GM12878 (cell line): ENCODE results near the gene ZNF559. TPM values are rescaled to one million over a fixed set of nuclear protein-coding genes. Genes with fewer than 3 reads are reported as not detected.

Source experiments
- ATAC-seq: fragments of 200-7000 bp; cut with Tn5 transposase; 3 replicates; pipeline ENCODE4 v1.9.1; 2020; ENCODE audit warnings: mild to moderate bottlenecking, moderate library complexity
- BruUV-seq: library from RNA; stranded (reverse); fragments of 400-500 nt; replicated peaks from 2 replicates; lab custom pipeline; 2021; lab: Mats Ljungman, UMichigan
- CTCF ChIA-PET: fragments of 300-600 bp; sonication (Branson Sonifier 250); formaldehyde crosslinking; extraction: SDS; loops from one replicate; lab custom pipeline; 2021; ENCODE audit warnings: inconsistent platforms; lab: Yijun Ruan, JAX
- POLR2A ChIA-PET: fragments of 350-600 bp; formaldehyde crosslinking; extraction: SDS; loops from one replicate; lab custom pipeline; 2021; ENCODE audit warnings: inconsistent platforms; lab: Charles Lee
- RAD21 ChIA-PET: fragments of 300-600 bp; sonication (Branson Sonifier 250); formaldehyde crosslinking; loops from one replicate; lab custom pipeline; 2023; ENCODE audit warnings: antibody characterized with exemption; ENCODE audit not compliant: unreplicated experiment; lab: Charles Lee
- SMC1A ChIA-PET: fragments of 300-600 bp; sonication (Branson Sonifier 250); formaldehyde crosslinking; loops from one replicate; lab custom pipeline; 2023; ENCODE audit not compliant: unreplicated experiment, uncharacterized antibody; lab: Charles Lee
- DNase-seq: peaks from one replicate; pipeline ENCODE4 v3.0.0-alpha.2; 2011; ENCODE audit warnings: low read depth, low spot score
- FAIRE-seq: peaks from 3 replicates; lab custom pipeline; 2011; peaks lifted over from hg19 to GRCh38; lab: Jason Lieb, UNC
- H2AFZ ChIP-seq: 2 replicates; pipeline ENCODE4 v1.6.0; 2011; ENCODE audit warnings: low read depth, low read length, control low read depth; ENCODE audit not compliant: control insufficient read depth
- H3K27ac ChIP-seq: 2 replicates; pipeline ENCODE4 v1.5.1; 2011; ENCODE audit warnings: control low read depth; ENCODE audit not compliant: control insufficient read depth, insufficient read depth
- H3K27me3 ChIP-seq, 2 experiments: replicated peaks in 1 of 2; 2 replicates each; pipeline versions ENCODE4 v1.6.0 to v1.6.1; 2011; ENCODE audit warnings: low read length in 1 of 2; ENCODE audit not compliant: control insufficient read depth in 2 of 2, insufficient read depth in 2 of 2
- H3K36me3 ChIP-seq, 2 experiments: 2 replicates each; pipeline ENCODE4 v1.5.1; 2011; ENCODE audit warnings: low read length in 1 of 2; ENCODE audit not compliant: control insufficient read depth in 2 of 2, insufficient read depth in 2 of 2
- H3K4me1 ChIP-seq: 2 replicates; pipeline ENCODE4 v1.6.1; 2011; ENCODE audit warnings: mild to moderate bottlenecking, low read length, moderate library complexity, mixed read lengths; ENCODE audit not compliant: control insufficient read depth, insufficient read depth
- H3K4me2 ChIP-seq: 2 replicates; pipeline ENCODE4 v1.6.0; 2011; ENCODE audit warnings: control low read depth; ENCODE audit not compliant: control insufficient read depth, insufficient read depth
- H3K4me3 ChIP-seq: fragments of 200-600 bp; sonication (generic); 2 replicates; pipeline ENCODE4 v1.5.1; 2016
- H3K79me2 ChIP-seq: 2 replicates; pipeline ENCODE4 v1.6.0; 2011; ENCODE audit warnings: low read length; ENCODE audit not compliant: control insufficient read depth, insufficient read depth
- H3K9ac ChIP-seq: 2 replicates; pipeline ENCODE4 v1.8.0; 2011; ENCODE audit warnings: low read length, control low read depth, mixed read lengths; ENCODE audit not compliant: control insufficient read depth, insufficient read depth
- H3K9me3 ChIP-seq: replicated peaks from 3 replicates; pipeline ENCODE4 v1.5.1; 2011; ENCODE audit warnings: mild to moderate bottlenecking, low read length; ENCODE audit not compliant: control insufficient read depth, insufficient read depth
- H4K20me1 ChIP-seq: 2 replicates; pipeline ENCODE4 v1.6.0; 2011; ENCODE audit not compliant: control insufficient read depth, insufficient read depth
- ATF7 ChIP-seq: fragments of 450-650 bp; IDR thresholded peaks from 2 replicates; pipeline ENCODE4 v1.6.1; 2016; ENCODE audit warnings: low read depth, mild to moderate bottlenecking
- BMI1 ChIP-seq: fragments of 450-650 bp; IDR thresholded peaks from 2 replicates; pipeline ENCODE4 v1.6.1; 2016; ENCODE audit warnings: mild to moderate bottlenecking, moderate library complexity, borderline replicate concordance
- CBFB ChIP-seq: IDR thresholded peaks from 2 replicates; pipeline ENCODE4 v1.6.1; 2016; ENCODE audit warnings: antibody characterized with exemption, low read depth
- CBX3 ChIP-seq: fragments of 200-600 bp; sonication (generic); IDR thresholded peaks from 2 replicates; pipeline ENCODE4 v1.6.1; 2016; ENCODE audit warnings: low read depth, borderline replicate concordance
- CHD4 ChIP-seq: fragments of 200-600 bp; sonication (generic); IDR thresholded peaks from 2 replicates; pipeline ENCODE4 v1.6.1; 2016; ENCODE audit warnings: mild to moderate bottlenecking
- CREM ChIP-seq: IDR thresholded peaks from 2 replicates; pipeline ENCODE4 v1.6.1; 2014; ENCODE audit warnings: antibody characterized with exemption, low read depth
- JUND ChIP-seq: IDR thresholded peaks from 2 replicates; pipeline ENCODE4 v1.6.1; 2012; ENCODE audit warnings: low read depth, mild to moderate bottlenecking, low read length, improper control_type of control experiment, moderate library complexity
- LARP7 ChIP-seq: fragments of 450-650 bp; IDR thresholded peaks from 2 replicates; pipeline ENCODE4 v1.6.1; 2017; ENCODE audit warnings: mild to moderate bottlenecking
- NFXL1 ChIP-seq: fragments of 450-650 bp; IDR thresholded peaks from 2 replicates; pipeline ENCODE4 v1.6.1; 2017; ENCODE audit warnings: antibody characterized with exemption, mild to moderate bottlenecking, borderline replicate concordance
- POLR2AphosphoS5 ChIP-seq: IDR thresholded peaks from 2 replicates; pipeline ENCODE4 v1.6.1; 2011; ENCODE audit warnings: mild to moderate bottlenecking, low read length, inconsistent platforms
- RBBP5 ChIP-seq: fragments of 200-600 bp; sonication (generic); conservative IDR thresholded peaks from 2 replicates; pipeline ENCODE4 v1.6.1; 2016
- SMARCA5 ChIP-seq: fragments of 450-650 bp; IDR thresholded peaks from 2 replicates; pipeline ENCODE4 v1.6.1; 2017; ENCODE audit warnings: mild to moderate bottlenecking
- TAF1 ChIP-seq: IDR thresholded peaks from 2 replicates; pipeline ENCODE4 v1.6.1; 2011; ENCODE audit warnings: mild to moderate bottlenecking, low read depth, low read length, borderline replicate concordance
- YY1 ChIP-seq: IDR thresholded peaks from 2 replicates; pipeline ENCODE4 v1.6.1; 2011; ENCODE audit warnings: low read depth, mild to moderate bottlenecking, low read length
- ZNF687 ChIP-seq: fragments of 450-650 bp; IDR thresholded peaks from 2 replicates; pipeline ENCODE4 v1.6.1; 2017; ENCODE audit warnings: mild to moderate bottlenecking, moderate library complexity
- WGBS: methylation state at CpG from one replicate; pipeline ENCODE4 v1.1.6; 2016; ENCODE audit warnings: low lambda C conversion rate; ENCODE audit not compliant: insufficient replicate concordance, insufficient coverage; ENCODE audit errors: missing lambda C conversion rate; 5-methylcytosine and 5-hydroxymethylcytosine counted together
- in situ Hi-C: fragments of 300-500 bp; cut with MboI; formaldehyde crosslinking; loops from 9 replicates; pipeline ENCODE4 v1.14.3; 2018; ENCODE audit warnings: mixed read lengths
- intact Hi-C: fragments of 100-400 bp; cut with micrococcal nuclease; formaldehyde crosslinking; loops from one replicate; pipeline ENCODE4 v1.14.2; 2022; ENCODE audit not compliant: unreplicated experiment
- polyA plus RNA-seq, 11 experiments: library from polyadenylated mRNA; depleted of rRNA in 4 of 11; unstranded in 6 of 11; stranded (reverse) in 5 of 11; fragments of >200 nt; fragmentation: Nextera tagmentation in 4 of 11; fragmentation: Illumina TruSeq in 1 of 11; extraction: Ambion mirVana in 4 of 11; extraction: Trizol in 1 of 11; gene quantifications; 1 replicate in 1 of 11; 2 replicates in 10 of 11; pipeline versions ENCODE4 v1.2.1 to v1.2.3, GENCODE V29; 2011 to 2016; ENCODE audit warnings: inconsistent platforms in 2 of 11, missing spikeins in 2 of 11, low read depth in 1 of 11
- total RNA-seq, 4 experiments: library from RNA; depleted of rRNA in 3 of 4; stranded (reverse); fragments of >200 nt in 3 of 4; fragmentation: Illumina TruSeq in 1 of 4; extraction: Trizol in 1 of 4; gene quantifications; 2 replicates each; pipeline versions ENCODE4 v1.2.1 to v1.2.3, GENCODE V29; 2013 to 2021
- TF ChIP-seq, protein P1 (sequence below): IDR thresholded peaks from 2 replicates; pipeline ENCODE4 v1.6.1; 2012; ENCODE audit warnings: low read depth, low read length, improper control_type of control experiment

ZNF559 gene
- total and polyA plus RNA-seq, 10 of the 15 experiments (the other 5 are each of a cell fraction or from before 2014, with no cell fraction given): 4.4 to 13.8 (median 9.8) TPM

- TF ChIP-seq ATF7: no peak
- no peak for TF ChIP-seq CBFB
- TF ChIP-seq LARP7: no peak
- TF ChIP-seq CHD4: no peak
- no peak for TF ChIP-seq CBX3
- no peak for TF ChIP-seq BMI1
- no peak for TF ChIP-seq SMARCA5
These were observed 15.7 kb upstream of the ZNF559 start (continued) for GRCh38 chr19:9308091-9308770.

GRCh38 chr19:9309139-9309973, 14.6 kb upstream of the ZNF559 start, which contains the start of gene ZNF699:
Gene ZNF699, minus strand, starts transcription at chr19:9309838. Its CDS starts 4,719 bp downstream, at chr19:9305119.
- ChIA-PET POLR2A (interaction anchor here (0.5 to 0.7 kb wide), 4 partner anchors 14 to 667 kb away, joined by 3 to 8 read pairs (median 4); no protein-coding TSS in a partner anchor), CTCF (interaction anchor here (0.8 to 1.2 kb wide), 4 partner anchors 104 to 489 kb away, joined by 3 to 5 read pairs (median 4); no protein-coding TSS in a partner anchor), RAD21 (no interaction called here), SMC1A (interaction anchor here (1.7 kb wide), 1 partner anchor 14 kb away, joined by 4 read pairs; the partner anchor contains the start of gene ZNF559)
- peak; percentile 86 for FAIRE-seq
- Histone ChIP-seq H3K4me1 (no peaks in the 10 kb centered on the region), H3K4me2 (peak within 1 kb of the TSS; percentile 92), H3K36me3 (no peaks in the 10 kb centered on the region), H3K9me3 (peaks cover 2% of the 10 kb centered on the region), H2AFZ (peak within 1 kb of the TSS; percentile 98), H3K27ac (peak within 1 kb of the TSS; percentile 88), H3K9ac (peak within 1 kb of the TSS; percentile 90), H3K4me3 (peak within 1 kb of the TSS; percentile 77), H3K79me2 (no peaks in the 10 kb centered on the region), H4K20me1 (no peaks in the 10 kb centered on the region), H3K27me3 (no peaks in the 10 kb centered on the region)
- TSS peak; percentile 89 for BruUV-seq
- WGBS: 2% methylated on average over 51 of the region's 63 CpGs
- intact Hi-C loops: loop anchor here (10.0 kb wide), 1 partner anchor 175 kb away; no protein-coding TSS in a partner anchor
- ATAC-seq: peak; percentile 96
- in situ Hi-C loops: no loop called here
- peak; percentile 91 for DNase-seq
- TF ChIP-seq ZNF687 (no peak), YY1 (peak; percentile 91), RBBP5 (0 out of 2 replicates have a peak, but pooled peaks have one; percentile 18), JUND (no peak), TAF1 (0 out of 2 replicates have a peak, but pooled peaks have one; percentile 21), CREM (0 out of 2 replicates have a peak, but pooled peaks have one; percentile 18), POLR2AphosphoS5 (peak; percentile 46; the same call in 1 of the 2 replicates), NFXL1 (no peak)
- TF ChIP-seq, protein P1, sequence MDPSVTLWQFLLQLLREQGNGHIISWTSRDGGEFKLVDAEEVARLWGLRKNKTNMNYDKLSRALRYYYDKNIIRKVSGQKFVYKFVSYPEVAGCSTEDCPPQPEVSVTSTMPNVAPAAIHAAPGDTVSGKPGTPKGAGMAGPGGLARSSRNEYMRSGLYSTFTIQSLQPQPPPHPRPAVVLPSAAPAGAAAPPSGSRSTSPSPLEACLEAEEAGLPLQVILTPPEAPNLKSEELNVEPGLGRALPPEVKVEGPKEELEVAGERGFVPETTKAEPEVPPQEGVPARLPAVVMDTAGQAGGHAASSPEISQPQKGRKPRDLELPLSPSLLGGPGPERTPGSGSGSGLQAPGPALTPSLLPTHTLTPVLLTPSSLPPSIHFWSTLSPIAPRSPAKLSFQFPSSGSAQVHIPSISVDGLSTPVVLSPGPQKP: no peak
